Activated CD8-positive, alpha-beta memory T cell treated with anti-CD3 and anti-CD28 coated beads for 4 hours (primary cell): ENCODE results near the gene ARMH3.

Experiments
- DNase-seq, 2 donors: peaks; one replicate each; pipeline ENCODE4 v3.0.0-alpha.2; 2020; ENCODE audit warnings: low read depth in 2 of 2

ARMH3 gene

DNA sequence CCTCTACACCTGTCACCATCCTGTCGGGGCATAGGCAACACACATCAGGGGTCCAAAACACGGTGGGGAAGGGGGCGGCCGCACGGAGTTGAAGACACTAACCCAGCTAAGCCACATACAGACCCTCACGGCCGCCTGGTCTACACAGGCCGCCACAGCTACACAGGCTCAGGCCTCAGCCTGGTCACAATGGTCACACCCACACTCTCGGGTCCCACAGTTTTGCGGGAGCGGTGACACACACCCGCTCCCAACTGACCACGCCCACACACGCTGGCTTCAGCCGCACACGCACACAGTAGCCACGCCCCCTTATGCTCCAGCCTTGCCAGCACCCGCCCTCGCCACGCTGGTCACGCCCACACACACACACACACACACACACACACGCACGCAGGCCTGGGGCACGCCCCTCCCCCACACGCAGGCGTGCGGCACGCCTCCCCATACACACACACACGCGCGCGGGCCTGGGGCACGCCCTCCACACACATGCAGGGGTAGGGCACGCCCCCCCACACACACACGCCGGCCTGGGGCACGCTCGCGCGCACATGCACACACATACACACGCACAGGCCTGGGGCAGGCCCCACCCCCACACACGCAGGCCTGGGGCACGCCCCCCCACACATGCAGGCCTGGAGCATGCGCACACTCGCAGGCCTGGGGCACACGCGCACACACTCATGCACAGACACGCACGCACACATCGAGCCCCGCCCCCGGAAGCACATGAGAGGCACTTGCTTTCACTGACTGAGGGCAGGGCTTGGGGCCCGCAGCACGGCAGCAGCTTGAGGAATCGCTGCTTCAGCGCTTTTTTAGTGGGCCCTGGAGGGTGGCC lies 225.4 kb downstream of the ARMH3 start:
- peak; percentile 87 for DNase-seq

DNA sequence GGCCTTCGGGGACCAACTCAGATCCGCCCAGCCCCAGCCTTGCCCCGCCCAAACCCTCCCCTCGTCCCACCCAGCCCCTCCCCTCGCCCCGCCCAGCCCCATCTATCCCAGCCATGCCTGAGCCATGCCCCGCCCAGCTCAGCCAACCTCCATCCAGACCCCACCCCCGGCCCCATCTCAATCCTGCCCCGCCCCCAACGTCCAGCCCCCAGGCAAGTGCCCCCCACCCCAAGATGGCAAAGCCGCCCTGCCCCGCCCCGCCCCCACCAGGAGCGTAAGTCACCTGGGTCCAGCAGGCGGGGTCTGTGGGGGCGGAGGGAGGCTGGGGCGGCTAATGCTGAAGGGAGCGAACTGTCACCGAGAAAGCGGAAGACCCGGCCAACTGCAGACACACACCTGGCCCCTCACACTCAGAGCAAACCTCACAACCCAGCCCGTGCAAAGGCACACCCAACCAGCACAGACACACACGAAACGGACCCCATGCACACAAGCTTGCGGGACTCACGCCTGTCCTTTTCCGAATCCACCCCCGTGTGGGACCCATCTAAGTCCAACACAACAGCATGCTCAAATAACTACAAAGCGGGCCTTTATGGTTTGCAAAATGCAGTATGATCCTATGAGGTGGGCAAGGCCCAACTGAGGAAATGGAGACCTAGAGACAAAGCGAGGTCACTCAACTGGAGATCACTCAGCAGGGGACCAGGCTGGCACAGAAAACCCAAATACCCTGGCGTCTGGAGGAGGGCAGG lies 226.2 kb downstream of the ARMH3 start:
- DNase-seq, result peak; percentile 35 to 42

GRCh38 chr10:101828766-101829551 lies 227.0 kb downstream of the ARMH3 start:
- DNase-seq, result no peak

- no peak for DNase-seq
Measured at GRCh38 chr10:101827919-101828600, 227.9 kb downstream of the ARMH3 start.

DNA sequence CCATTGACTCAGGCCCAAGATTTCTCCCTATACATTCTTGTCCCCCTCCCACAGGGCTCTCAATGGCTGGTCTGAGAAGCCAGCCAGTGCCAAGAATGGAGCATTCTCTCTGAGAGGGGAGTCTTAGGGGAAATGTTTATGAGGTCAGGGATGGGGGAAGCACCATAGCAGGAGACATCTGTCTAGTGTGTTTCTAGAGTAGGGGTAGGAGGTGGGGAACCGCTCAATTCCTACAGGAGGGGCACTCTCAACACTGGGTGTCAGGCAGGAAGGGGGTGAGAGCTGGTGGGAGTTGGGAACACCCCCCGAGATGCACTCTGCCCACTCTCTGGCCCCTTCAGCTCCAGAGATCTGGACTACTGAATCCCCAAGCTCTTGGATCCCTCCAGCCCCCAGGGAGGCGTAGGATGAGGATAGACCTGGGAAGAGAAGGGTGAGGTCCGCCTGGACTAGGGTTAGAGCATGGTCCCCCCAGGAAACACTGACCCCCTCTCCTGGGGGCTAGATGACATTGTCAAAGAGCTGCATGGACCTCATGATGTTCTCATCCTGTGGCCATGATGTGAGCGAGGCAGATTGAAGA lies 229.0 kb downstream of the ARMH3 start:
- DNase-seq, result no peak

DNA sequence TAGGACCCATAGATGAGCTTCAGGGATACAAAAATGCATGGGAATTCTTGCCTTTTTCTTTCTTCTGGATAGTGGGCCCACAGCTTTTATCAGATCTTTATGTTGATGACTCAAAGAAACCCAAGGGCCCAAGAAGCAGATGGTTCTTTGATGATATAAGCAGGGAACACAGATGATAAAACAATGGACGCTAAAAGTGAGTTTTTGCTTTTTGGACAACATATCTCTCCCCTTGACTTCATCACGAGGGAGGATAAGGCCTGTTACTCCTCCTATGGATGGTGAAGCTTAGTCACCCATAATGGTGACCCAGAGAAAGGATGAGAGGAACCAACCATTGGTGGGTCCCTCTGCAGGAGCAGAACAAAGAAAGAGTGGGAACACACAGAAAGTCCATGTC lies 231.2 kb downstream of the ARMH3 start:
- DNase-seq, result no peak

GRCh38 chr10:101818872-101819633 lies 236.9 kb downstream of the ARMH3 start:
- DNase-seq, result no peak

DNA sequence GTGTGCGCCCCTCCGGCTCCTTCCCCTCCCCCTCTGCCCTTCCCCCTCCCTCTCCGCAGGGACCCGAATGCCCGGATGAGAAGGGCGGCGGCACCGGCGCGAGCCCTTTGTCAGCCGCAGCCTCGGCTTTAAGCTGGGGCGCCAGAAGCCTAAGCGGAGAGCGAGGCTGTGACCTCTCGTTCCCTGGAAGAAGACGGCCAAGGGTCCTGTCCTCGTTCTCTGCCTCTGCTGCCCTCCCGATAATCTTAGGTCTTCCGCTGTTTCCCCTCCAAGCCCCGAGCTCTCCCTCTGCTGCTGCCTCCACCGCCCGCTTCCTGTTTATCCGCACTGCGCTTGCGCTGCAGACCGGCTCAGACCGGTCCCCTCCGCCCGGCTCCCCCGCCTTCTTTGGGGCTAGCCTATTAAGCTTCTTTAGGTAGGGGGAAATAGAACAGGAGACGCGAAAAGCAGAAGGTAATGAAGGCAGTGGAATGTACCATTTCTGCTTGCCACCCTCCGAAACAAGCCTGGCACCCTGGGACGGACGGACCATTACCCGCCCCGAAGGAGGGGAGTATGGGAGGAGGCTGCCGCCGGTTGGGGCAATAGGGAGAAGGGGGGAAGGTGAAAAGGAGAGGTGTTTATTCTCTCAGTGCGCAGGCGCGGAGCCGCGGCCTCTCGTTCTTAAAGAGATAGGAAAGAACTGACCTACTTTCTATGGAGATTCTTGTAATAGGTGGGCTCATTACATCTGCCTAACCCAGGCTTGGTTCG lies 237.7 kb downstream of the ARMH3 start, which contains the start of gene OGA:
Gene OGA, minus strand, starts transcription at position 326 of the 753 bp plus-strand sequence. CDS start 422 bp downstream, outside the sequence.
- DNase-seq, result peak; percentile 92 to 98

DNA sequence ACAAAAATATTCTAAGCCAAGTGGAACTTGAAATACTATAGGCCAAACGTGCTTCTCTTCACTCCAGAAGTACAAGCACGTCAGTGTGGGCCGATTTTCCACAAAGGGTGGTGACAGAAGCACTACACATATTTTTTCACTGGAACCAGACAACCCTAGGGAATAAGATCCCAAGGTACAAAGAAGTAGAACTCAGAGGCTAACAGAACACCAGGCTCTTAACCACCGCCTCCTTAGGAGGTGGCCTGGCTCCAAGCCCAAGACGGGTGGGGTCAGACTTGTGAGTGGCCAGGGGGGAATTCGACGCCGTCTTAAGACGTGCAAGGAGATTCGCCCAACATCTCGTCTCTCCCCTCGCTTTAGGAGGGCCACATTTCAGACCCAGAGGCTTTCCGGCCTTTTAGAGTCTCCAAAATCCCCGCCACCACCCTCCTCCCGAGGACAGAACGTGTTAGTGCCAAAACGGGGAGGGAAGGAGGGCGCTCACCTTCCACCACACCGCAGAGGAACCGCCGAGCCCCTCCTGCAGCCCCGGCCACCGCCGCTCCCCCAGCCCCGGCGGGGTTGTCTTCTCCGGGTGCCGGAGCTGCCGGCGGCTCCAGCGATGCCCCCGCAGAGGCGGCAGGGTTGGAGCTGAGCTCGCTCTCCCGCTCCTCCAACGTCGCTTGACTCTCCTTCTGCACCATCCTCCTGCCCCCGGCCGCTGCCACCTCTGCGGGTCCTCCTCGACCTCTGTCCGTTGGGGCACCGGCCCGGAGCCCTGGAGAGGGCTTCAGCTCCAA lies 238.4 kb downstream of the ARMH3 start:
- DNase-seq, result no peak

DNA sequence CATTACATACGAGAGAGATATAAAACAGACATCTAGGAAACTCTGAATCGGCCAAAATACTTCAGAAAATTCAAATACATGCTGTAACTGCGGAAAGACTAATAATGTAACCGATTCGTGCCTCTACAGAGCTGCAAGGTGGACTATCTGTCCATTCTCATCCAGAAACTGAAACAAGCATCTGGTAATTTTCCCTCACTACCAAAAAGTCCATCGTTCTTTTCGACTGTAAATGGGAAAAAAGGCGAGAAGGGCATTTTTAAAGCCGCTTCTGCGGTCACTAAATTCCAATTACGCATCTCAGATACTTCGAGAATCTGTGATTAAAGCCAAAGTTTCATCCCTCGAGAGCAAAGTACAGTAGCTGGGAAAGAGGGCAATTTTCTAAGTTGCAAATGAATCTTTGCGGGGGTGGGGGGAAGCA lies 239.0 kb downstream of the ARMH3 start:
- DNase-seq, result no peak

- DNase-seq, result no peak
Measured at GRCh38 chr10:101816376-101816775, 239.6 kb downstream of the ARMH3 start.

- no peak for DNase-seq
Measured at GRCh38 chr10:101814466-101815071, 241.4 kb downstream of the ARMH3 start.

GRCh38 chr10:101812606-101813005 lies 243.4 kb downstream of the ARMH3 start:
- DNase-seq, result no peak

DNA sequence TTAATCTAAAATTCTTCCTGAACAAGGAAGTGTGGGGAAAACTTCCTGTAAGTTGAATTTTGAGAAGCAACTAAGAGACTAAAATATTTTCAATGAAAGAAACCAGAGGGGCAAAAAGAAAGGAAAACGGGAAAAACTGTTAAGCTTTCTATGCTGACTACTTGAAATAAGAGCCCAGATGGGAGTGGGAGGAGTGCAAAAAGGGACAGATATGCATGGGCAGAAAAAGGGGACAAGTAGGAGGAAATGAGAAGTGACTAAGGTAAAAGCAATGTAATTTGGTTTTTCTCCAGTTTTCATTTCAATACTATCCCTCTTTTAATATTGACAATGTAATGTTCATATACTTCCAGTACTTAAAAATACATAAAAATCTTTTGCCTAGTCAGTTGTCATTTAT lies 248.8 kb downstream of the ARMH3 start:
- DNase-seq, result no peak

GRCh38 chr10:101803511-101803910 lies 252.5 kb downstream of the ARMH3 start:
- DNase-seq, result no peak

- DNase-seq, result no peak
Measured at GRCh38 chr10:101797403-101798059, 258.4 kb downstream of the ARMH3 start.
